GM10266 (cell line): ENCODE data around the gene TNNC2.
"Not testable (repeated sequence)": the region's sequence is repeated elsewhere in the genome, so short reads cannot be mapped to it uniquely, and the experiment has no call there.

ENCODE experiments used
- DNase-seq: peaks from one replicate; pipeline ENCODE4 v3.0.0; 2012; ENCODE audit errors: extremely low spot score
- CTCF ChIP-seq: IDR thresholded peaks from 2 replicates; pipeline ENCODE4 v1.5.1; 2012; ENCODE audit warnings: mild to moderate bottlenecking, low read depth; ENCODE audit not compliant: control insufficient read depth, insufficient read depth; ENCODE audit errors: missing control alignments

The TNNC2 gene

GRCh38 chr20:45827030-45827652 lies at the start of gene TNNC2:
Gene TNNC2 (minus strand): TSS chr20:45827312. CDS start chr20:45827248, 64 bp downstream.
- no peak for TF ChIP-seq CTCF
- no peak for DNase-seq

GRCh38 chr20:45874576-45874975 lies 47.5 kb upstream of the TNNC2 start:
- TF ChIP-seq CTCF, result no peak
- DNase-seq, result no peak

GRCh38 chr20:45874104-45874481 lies 47.0 kb upstream of the TNNC2 start:
- not testable (repeated sequence) for DNase-seq

- no peak for DNase-seq
- no peak for TF ChIP-seq CTCF
Measured at GRCh38 chr20:45873409-45874103, 46.4 kb upstream of the TNNC2 start.

- TF ChIP-seq CTCF, result no peak
- DNase-seq, result no peak
Measured at GRCh38 chr20:45872626-45873025, 45.5 kb upstream of the TNNC2 start.

- DNase-seq, result no peak
- no peak for TF ChIP-seq CTCF
Measured at GRCh38 chr20:45867819-45868176, 40.7 kb upstream of the TNNC2 start.

GRCh38 chr20:45867136-45867818 lies 40.2 kb upstream of the TNNC2 start:
- no peak for DNase-seq
- no peak for TF ChIP-seq CTCF
